Kidney (tissue), 14 donors: ENCODE results near the gene TRAF3IP1. TPM values are rescaled to one million over a fixed set of nuclear protein-coding genes. Genes with fewer than 3 reads are reported as not detected.

Source experiments
- DNase-seq, 5 donors: peaks; one replicate each; pipeline ENCODE4 v3.0.0-alpha.2; 2013 to 2020
- FAIRE-seq: peaks from 2 replicates; lab custom pipeline; 2012; peaks lifted over from hg19 to GRCh38; lab: Jason Lieb, UNC
- H3K27ac ChIP-seq, 2 donors: one replicate each; pipeline ENCODE4 v1.7.0; 2013; ENCODE audit warnings: low read depth in 2 of 2, low read length in 2 of 2, inconsistent platforms in 1 of 2
- H3K27me3 ChIP-seq: one replicate; pipeline ENCODE4 v1.7.1; 2013; ENCODE audit warnings: low read length, inconsistent platforms; ENCODE audit not compliant: control insufficient read depth, insufficient read depth
- H3K36me3 ChIP-seq, 3 donors: one replicate each; pipeline versions ENCODE4 v1.7.0 to v1.7.1; 2013; ENCODE audit warnings: low read length in 3 of 3, control low read depth in 1 of 3, inconsistent platforms in 1 of 3; ENCODE audit not compliant: insufficient read depth in 3 of 3, control insufficient read depth in 2 of 3
- H3K4me1 ChIP-seq, 3 donors: one replicate each; pipeline versions ENCODE4 v1.7.0 to v1.7.1; 2013; ENCODE audit warnings: low read length in 3 of 3, inconsistent platforms in 1 of 3, low read depth in 1 of 3; ENCODE audit not compliant: control insufficient read depth in 2 of 3, insufficient read depth in 2 of 3
- H3K4me3 ChIP-seq, 3 donors: one replicate each; pipeline versions ENCODE4 v1.7.0 to v1.8.1; 2013; ENCODE audit warnings: low read length in 3 of 3, control low read depth in 1 of 3, inconsistent platforms in 1 of 3
- H3K9ac ChIP-seq, 3 donors: one replicate each; pipeline versions ENCODE4 v1.7.0 to v1.7.1; 2013; ENCODE audit warnings: low read length in 3 of 3, control low read depth in 1 of 3, inconsistent platforms in 1 of 3
- H3K9me3 ChIP-seq, 3 donors: one replicate each; pipeline versions ENCODE4 v1.7.0 to v1.7.1; 2013; ENCODE audit warnings: low read length in 3 of 3, control low read depth in 1 of 3, inconsistent platforms in 1 of 3; ENCODE audit not compliant: control insufficient read depth in 2 of 3, insufficient read depth in 1 of 3
- intact Hi-C: fragments of 100-400 bp; cut with DNase I; formaldehyde crosslinking; loops from one replicate; pipeline ENCODE4 v1.11.1; 2022
- polyA plus RNA-seq: library from polyadenylated mRNA; stranded (reverse); fragments of 350-450 nt; fragmentation: Illumina TruSeq; extraction: RNeasy Lipid Tissue Mini Kit (QIAGEN cat#74804); gene quantifications from one replicate; pipeline ENCODE4 v1.2.3, GENCODE V29; 2014; ENCODE audit warnings: low read depth, low replicate concordance; ENCODE audit not compliant: insufficient read depth
- total RNA-seq: library from RNA; stranded (reverse); fragmentation: NEBNext Ultra II Directional; extraction: Animal tissue kit (Norgen Biotek cat#: 25700); gene quantifications from one replicate; pipeline ENCODE4 v1.2.1, GENCODE V29; 2021
- TF ChIP-seq, protein P1 (sequence below): IDR thresholded peaks from 3 replicates; pipeline ENCODE4 v1.5.1; 2012; ENCODE audit warnings: mild to moderate bottlenecking, moderate library complexity, borderline replicate concordance; ENCODE audit not compliant: insufficient read depth; ENCODE audit errors: extremely low read depth
- donor health status: control.
- donor health status: control.
- donor health status: control.
- donor health status: control.
- donor health status: control.
- donor health status: DM: yes; HTN: yes; CAD: no.
- donor health status: Normal renal cell carcinoma (clear cell type).

The TRAF3IP1 gene
- total and polyA plus RNA-seq, 2 donors from 2014 or later = 6.4 to 24.2 TPM

DNA sequence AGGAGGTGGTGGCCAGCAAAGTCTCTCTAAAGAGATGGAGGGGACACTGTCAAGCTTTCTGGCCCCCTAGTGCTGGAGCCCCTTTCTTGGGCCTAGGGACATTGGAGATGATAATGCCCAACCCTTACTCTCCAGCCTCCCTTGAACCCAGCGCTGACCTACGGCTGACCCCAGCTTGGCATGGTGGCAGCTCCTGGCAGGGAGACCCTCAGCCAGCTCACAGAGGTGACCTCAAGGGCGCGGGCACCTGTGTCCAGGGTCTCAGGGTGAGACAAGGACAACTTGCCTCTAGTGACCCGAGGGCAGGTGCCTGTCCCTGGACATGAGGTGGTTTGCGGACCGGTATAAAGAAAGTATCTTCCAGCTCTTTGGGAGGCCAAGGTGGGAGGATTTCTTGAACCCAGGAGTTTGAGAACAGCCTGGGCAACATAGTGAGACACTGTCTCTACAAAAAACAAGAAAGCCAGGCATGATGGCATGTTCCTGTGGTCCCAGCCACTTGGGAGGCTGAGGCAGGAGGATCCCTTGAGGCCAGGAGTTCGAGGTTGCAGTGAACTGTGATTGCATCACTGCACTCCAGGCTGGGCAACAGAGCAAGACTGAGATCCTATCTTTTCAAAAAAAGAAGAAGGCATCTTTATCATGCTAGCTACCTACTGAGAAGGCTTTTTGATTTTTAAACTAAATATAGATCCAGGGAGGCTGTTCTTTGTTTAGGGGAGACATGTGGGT lies 28.6 kb upstream of the TRAF3IP1 start:
- Histone ChIP-seq H3K4me1 (peaks cover 0 to 23% (median 7%) of the 10 kb centered on the region in 3 donors), H3K27ac (no peak overlapping the region), H3K9ac (no peak overlapping the region), H3K27me3 (no peaks in the 10 kb centered on the region), H3K9me3 (no peaks in the 10 kb centered on the region), H3K4me3 (no peak overlapping the region), H3K36me3 (no peaks in the 10 kb centered on the region)
- intact Hi-C loops = no loop called here
- TF ChIP-seq, protein P1, sequence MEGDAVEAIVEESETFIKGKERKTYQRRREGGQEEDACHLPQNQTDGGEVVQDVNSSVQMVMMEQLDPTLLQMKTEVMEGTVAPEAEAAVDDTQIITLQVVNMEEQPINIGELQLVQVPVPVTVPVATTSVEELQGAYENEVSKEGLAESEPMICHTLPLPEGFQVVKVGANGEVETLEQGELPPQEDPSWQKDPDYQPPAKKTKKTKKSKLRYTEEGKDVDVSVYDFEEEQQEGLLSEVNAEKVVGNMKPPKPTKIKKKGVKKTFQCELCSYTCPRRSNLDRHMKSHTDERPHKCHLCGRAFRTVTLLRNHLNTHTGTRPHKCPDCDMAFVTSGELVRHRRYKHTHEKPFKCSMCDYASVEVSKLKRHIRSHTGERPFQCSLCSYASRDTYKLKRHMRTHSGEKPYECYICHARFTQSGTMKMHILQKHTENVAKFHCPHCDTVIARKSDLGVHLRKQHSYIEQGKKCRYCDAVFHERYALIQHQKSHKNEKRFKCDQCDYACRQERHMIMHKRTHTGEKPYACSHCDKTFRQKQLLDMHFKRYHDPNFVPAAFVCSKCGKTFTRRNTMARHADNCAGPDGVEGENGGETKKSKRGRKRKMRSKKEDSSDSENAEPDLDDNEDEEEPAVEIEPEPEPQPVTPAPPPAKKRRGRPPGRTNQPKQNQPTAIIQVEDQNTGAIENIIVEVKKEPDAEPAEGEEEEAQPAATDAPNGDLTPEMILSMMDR = no peak
- no peak for FAIRE-seq
- peak in 1 of 5 donors; percentile 79 for DNase-seq

DNA sequence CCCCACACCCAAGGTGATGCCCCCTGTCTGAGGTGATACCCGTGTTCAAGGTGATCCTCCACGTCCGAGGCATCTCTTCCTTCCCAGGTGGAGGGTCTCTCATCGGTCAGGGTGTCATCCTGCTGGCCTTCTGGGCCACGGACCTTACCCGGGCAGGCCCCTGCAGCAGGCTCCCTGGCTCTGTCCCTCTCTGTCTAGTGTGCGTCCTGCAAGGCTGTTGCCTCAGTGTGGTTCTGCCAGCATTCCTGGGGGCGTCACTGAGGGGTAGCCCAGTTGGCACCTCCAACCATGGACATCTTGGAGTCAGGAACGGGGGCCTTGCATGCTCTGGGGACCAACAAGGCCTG lies 26.3 kb upstream of the TRAF3IP1 start:
- Histone ChIP-seq H3K4me3 (no peak overlapping the region), H3K4me1 (peaks cover 0 to 10% (median 3%) of the 10 kb centered on the region in 3 donors), H3K9me3 (no peaks in the 10 kb centered on the region), H3K27me3 (no peaks in the 10 kb centered on the region), H3K36me3 (no peaks in the 10 kb centered on the region), H3K27ac (no peak overlapping the region), H3K9ac (no peak overlapping the region)
- intact Hi-C loops = no loop called here
- no peak for FAIRE-seq
- DNase-seq = no peak
- TF ChIP-seq, protein P1 = no peak

DNA sequence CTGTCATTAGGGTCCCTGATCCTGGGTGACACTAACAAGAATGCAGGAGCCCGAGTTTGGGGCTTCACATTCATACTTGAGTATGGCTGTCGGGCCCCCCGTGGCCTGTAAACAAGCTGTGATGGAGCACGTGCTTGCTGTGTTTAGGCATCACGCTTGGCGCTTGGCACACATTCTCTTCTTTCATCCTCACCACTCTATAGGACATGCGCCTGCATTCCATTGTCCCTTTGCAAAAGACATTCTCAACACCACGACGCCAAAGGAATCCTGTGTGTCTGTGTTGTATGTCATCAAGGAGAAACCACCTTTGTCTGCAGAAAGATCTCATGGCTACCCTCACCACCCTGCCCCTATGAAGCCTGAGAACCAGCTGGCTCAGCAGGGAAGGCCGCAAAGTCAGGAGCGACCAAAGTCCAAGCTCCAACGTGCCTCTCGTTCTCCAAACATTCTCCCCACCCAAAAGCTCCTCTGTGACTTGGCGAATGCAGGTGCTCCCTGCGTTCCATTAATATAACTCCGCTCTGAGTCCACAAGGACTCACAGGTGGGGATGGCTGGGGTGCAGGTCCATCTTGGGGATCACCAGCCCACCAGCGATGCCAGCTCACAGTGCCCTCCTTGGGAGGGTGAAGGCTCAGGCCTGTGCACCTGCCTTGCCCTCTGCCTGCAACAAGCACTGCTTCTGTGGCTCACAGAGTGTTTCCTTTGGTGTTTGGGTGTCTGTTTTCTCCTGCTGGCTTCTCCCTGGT lies 25.8 kb upstream of the TRAF3IP1 start:
- Histone ChIP-seq H3K27ac (no peak overlapping the region), H3K4me3 (no peak overlapping the region), H3K9me3 (no peaks in the 10 kb centered on the region), H3K36me3 (no peaks in the 10 kb centered on the region), H3K27me3 (no peaks in the 10 kb centered on the region), H3K9ac (no peak overlapping the region), H3K4me1 (peaks cover 0 to 5% (median 5%) of the 10 kb centered on the region in 3 donors)
- FAIRE-seq (no peak), DNase-seq (no peak)
- TF ChIP-seq, protein P1 = no peak
- intact Hi-C loops = no loop called here
